GM10266 (cell line): ENCODE data around the gene IL17RB.
A peak's percentile ranks its signal among the peaks of the same experiment; 100 is the strongest.

Experiments used
- DNase-seq: peaks from one replicate; pipeline ENCODE4 v3.0.0; 2012; ENCODE audit errors: extremely low spot score
- TF ChIP-seq, protein P1 (sequence below): IDR thresholded peaks from 2 replicates; pipeline ENCODE4 v1.5.1; 2012; ENCODE audit warnings: mild to moderate bottlenecking, low read depth; ENCODE audit not compliant: control insufficient read depth, insufficient read depth; ENCODE audit errors: missing control alignments

The IL17RB gene

DNA sequence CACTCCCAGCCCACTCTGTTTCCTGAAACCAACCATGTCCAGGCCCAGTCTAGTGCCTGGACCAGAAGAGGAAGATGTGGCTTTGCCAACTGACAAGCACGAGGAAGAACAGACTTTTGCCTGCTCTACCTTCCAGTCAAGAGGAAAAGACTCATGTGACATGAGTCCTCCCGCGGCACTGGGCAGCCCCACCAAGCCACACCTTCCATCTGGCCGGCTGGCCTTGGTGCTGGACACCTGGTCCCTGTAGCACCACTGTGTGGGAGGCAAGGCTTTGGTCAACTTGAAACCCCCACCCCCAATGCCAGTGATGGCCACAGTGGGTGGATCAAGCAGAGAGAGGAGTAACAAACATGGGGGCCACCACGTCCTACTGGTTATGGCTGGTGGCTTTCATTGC is 12.7 kb upstream of the IL17RB start:
- TF ChIP-seq, protein P1, sequence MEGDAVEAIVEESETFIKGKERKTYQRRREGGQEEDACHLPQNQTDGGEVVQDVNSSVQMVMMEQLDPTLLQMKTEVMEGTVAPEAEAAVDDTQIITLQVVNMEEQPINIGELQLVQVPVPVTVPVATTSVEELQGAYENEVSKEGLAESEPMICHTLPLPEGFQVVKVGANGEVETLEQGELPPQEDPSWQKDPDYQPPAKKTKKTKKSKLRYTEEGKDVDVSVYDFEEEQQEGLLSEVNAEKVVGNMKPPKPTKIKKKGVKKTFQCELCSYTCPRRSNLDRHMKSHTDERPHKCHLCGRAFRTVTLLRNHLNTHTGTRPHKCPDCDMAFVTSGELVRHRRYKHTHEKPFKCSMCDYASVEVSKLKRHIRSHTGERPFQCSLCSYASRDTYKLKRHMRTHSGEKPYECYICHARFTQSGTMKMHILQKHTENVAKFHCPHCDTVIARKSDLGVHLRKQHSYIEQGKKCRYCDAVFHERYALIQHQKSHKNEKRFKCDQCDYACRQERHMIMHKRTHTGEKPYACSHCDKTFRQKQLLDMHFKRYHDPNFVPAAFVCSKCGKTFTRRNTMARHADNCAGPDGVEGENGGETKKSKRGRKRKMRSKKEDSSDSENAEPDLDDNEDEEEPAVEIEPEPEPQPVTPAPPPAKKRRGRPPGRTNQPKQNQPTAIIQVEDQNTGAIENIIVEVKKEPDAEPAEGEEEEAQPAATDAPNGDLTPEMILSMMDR: no peak
- no peak for DNase-seq

DNA sequence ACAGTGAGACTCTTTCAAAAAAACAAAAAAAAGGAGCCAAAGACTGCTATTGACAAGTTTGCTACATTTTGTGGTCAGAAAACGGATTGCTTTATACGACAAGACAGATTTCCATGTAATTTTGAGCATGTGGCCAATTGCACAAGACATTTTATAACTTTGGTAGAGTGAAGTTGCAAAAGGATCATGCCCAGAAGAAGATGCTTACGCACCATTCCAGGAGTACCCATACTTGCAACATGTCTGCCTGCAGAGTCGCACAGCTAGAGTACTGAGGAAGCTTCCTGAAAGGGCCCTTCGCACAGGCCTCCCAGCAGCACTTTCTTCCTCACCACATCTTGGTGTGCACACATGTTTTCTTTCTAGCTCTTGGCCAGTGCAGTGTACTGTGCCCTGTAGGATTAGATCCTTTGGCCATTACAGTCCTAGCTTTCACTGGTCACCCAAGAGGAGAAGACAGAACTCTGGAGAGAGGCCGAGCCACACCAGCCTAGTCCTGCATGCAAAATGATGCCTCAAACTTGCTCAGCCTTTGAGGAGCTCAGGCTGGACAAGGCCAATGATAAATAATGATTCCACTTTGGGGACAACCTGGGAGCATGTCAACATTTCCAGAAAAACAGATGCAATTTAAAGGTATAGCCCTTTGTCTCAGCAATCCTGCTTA is 11.8 kb upstream of the IL17RB start:
- no peak for DNase-seq
- TF ChIP-seq, protein P1: no peak

DNA sequence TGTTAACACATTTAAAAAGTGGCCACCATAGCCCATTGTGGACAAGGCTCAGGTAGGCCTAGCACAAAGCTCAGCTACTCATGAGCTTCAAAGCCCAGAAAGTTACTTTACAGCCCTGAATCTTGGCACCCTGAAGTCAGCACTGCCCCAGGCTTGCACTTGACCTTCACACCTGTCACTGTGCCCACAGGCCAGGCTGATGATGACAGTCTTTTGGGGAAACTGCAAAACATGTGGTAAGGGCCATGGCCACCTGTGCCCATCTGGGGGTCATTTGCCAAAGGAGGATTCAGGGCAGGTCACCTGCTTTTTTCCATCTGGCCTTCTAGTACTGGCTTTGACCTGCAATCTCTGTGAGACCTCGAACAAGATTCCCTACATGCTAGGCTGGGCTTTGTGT is 11.1 kb upstream of the IL17RB start:
- DNase-seq: no peak
- TF ChIP-seq, protein P1: no peak

DNA sequence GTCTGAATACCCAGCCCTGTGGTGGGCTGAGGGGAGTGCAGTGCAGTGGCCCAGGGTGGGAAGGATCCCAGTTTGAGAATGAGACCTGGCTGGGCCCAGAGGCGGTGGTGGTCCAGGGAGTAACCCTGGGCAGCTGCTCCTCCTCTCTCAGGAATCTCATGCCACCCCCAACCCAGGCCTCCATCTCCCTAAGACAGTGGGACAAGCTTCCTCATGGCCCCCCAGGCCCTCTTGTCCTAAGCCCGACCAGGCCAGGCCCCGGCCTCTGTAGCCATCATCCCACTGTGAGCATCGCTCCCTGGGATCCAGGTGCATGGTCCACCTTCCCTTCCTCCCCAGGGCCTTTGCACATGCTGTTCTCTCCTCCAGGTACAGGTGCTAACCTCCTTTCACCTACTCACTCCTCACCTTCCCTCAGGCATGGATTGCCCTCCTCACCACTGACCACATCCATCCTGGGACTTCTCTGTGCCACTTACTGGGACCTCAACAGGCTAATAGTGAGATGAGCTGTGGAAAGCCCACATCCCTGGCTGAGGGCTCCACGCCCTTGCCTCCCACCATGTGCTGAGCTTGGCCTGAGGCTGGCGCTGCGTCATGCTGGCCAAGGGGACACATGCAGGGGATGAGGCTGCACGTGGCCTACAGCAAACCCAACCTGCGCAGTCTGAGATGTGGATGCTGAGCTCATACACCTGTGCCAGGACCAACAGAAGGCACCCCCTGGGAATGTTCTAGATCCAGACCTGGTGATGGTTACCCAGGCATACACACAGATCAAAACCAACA is 10.1 kb upstream of the IL17RB start:
- TF ChIP-seq, protein P1: no peak
- no peak for DNase-seq

DNA sequence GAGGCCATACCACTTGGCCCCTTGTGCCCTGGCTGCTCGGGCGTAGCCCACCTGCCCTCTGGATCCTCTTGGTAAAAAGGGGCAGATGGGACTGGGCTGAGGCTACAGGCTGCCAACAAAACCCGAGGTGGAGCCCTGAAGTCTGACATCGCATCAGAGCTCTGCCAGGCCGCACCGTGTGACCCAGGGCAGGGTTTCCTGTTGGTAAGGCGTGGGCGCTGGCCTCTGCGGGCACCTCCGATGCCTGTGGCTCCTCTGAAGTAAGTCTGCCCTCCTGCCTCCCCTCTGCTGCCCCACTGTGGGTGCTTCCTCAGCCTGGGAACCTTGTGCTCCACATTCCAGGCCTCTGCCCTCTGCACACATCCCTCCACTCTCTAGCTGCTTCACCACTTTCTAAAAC is 9.0 kb upstream of the IL17RB start:
- TF ChIP-seq, protein P1: no peak

DNA sequence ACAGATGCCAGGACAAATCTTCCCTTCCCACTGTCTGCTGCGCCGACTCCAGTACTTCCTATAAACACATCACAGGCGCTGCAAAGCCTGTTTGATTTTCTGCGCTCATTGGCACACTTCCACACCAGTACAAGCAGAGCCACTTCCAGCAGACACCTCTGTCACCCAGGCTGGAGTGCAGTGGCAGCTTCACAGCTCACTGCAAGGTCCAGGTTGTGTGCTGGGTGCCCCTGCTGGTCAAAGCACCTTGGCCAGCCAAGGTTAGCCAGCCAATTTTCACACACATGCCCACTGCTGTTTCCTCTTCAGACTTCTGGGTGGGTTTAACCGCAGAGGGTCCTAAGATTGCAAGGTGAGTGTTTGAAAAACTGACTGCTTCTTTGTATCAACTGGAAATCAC is 5.1 kb upstream of the IL17RB start:
- no peak for DNase-seq
- TF ChIP-seq, protein P1: peak; percentile 14

More for the DNA sequence above, 9.0 kb upstream of the IL17RB start:
- DNase-seq: no peak
